ENCODE measurements around the gene SIN3B.

GRCh38 chr19:16859626-16860025 lies 30.4 kb downstream of the SIN3B start:
- no peak for TF ChIP-seq FOXM1 (IDR thresholded peaks at IDR 0.05; ENCODE audit: borderline replicate concordance)
- no peak for TF ChIP-seq FOXA1 (IDR thresholded peaks at IDR 0.05)
- TF ChIP-seq BHLHE40 (IDR thresholded peaks at IDR 0.05; ENCODE audit: borderline replicate concordance): no peak
- no peak for TF ChIP-seq ZNF384 (IDR thresholded peaks at IDR 0.05)
- TF ChIP-seq L3MBTL2 (conservative IDR thresholded peaks at IDR 0.05): no peak
